Activated naive CD8-positive, alpha-beta T cell treated with anti-CD3 and anti-CD28 coated beads, Interleukin-2, amount 10 ng/mL, durations not matched to agents 7 days and 5 days (primary cell): Measurements from ENCODE around the gene VAV1. TPM values are rescaled to one million over a fixed set of nuclear protein-coding genes. Genes with fewer than 3 reads are reported as not detected.
"Not testable (repeated sequence)": the region's sequence is repeated elsewhere in the genome, so short reads cannot be mapped to it uniquely, and the experiment has no call there.

Experiments used
- ATAC-seq: fragments of 150-1000 bp; cut with Tn5 transposase; one replicate; pipeline ENCODE4 v1.10.0; 2021; ENCODE audit warnings: low read depth, moderate library complexity
- POLR2A ChIA-PET: fragments of 350-600 bp; sonication (Branson Sonifier 250); formaldehyde crosslinking; loops from one replicate; lab custom pipeline; 2021; ENCODE audit warnings: antibody characterized with exemption; lab: Charles Lee
- DNase-seq: peaks from one replicate; pipeline ENCODE4 v3.0.0; 2021
- H3K27ac Mint-ChIP-seq: one replicate; pipeline ENCODE4 v1.8.0; 2022; ENCODE audit warnings: mild to moderate bottlenecking, mixed read lengths
- H3K27me3 Mint-ChIP-seq: one replicate; pipeline ENCODE4 v1.8.0; 2022; ENCODE audit warnings: mild to moderate bottlenecking, moderate library complexity, mixed read lengths
- H3K36me3 Mint-ChIP-seq: one replicate; pipeline ENCODE4 v1.8.0; 2021; ENCODE audit warnings: mild to moderate bottlenecking, mixed read lengths
- H3K4me1 Mint-ChIP-seq: one replicate; pipeline ENCODE4 v1.8.0; 2021; ENCODE audit warnings: mixed read lengths
- H3K4me3 Mint-ChIP-seq: one replicate; pipeline ENCODE4 v1.8.0; 2022; ENCODE audit warnings: mild to moderate bottlenecking, moderate library complexity, mixed read lengths
- H3K9me3 Mint-ChIP-seq: one replicate; pipeline ENCODE4 v1.8.0; 2021; ENCODE audit warnings: mixed read lengths
- total RNA-seq, 2 experiments: library from RNA; stranded (reverse); gene quantifications; one replicate each; pipeline ENCODE4 v1.2.3, GENCODE V29; 2021

VAV1 gene
- total RNA-seq, 2 experiments from 2014 or later = 108 to 113 TPM

DNA sequence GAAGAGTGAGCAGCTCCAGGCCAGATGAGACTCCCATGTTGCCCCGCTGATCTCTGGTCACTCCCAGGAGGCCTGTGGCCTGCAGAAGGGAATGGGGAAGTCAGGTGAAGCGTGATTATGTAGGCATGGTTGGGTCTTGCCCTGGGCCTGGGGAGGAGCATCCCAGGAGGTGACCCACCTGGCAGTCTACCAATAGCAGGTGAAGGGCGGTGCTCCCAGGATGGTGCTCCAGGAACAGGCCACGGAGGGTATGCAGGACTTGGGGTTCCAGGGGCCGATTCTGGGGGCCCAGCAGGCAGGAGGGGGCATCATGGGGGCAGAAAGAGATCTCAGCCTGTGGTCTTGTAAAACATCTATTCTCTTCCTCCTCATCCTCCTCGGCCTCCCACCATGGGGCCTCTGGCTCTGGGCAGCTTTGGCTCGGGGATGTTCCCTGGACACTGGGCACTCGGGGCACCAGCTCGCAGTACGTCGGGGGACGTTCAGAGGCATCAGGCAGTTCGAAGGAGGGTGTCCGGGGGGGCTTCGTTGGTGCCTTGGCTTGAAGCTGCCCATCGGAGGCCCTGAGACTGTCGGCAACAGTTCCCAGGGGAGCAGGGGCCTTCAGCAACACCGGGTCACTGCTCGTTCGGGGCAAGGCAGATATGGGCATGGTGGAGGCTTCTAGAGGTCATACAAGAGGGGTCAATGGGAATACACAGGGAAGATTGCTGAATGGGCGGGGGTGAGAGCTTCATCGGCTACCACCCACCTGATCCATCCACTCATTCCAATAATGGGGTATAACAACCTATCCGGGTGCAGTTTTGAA lies 17.6 kb upstream of the VAV1 start:
- POLR2A ChIA-PET = interaction anchor here (1.2 kb wide), 1 partner anchor 11 kb away, joined by 3 read pairs; no protein-coding TSS in a partner anchor
- DNase-seq (no peak), ATAC-seq (no peak)
- H3K4me3 Mint-ChIP-seq = no peak overlapping the region
- peaks cover 16% of the 10 kb centered on the region for H3K4me1 Mint-ChIP-seq
- H3K9me3 Mint-ChIP-seq = no peaks in the 10 kb centered on the region
- H3K36me3 Mint-ChIP-seq = peaks cover 26% of the 10 kb centered on the region
- H3K27me3 Mint-ChIP-seq = no peaks in the 10 kb centered on the region
- H3K27ac Mint-ChIP-seq = peak overlapping the region; percentile 30

DNA sequence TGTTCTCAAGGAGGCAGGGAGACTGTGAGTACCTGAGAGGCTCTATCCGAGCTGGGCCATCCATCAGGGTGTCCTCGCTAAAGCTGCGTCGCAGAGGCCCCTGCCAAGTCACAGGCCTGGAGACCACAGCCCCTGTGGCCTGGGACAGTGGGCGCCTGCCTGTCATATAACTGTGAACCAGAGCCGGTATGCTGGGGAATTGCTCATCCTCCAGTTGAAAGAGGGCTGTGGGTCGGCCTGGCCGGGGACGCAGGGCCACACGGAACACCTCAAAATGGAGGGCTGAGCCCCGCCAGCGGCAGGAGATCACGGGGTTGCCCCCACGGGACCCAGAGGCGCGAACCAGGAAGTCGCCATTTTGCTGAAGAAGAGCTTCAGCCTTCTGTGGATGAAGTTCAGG lies 11.9 kb upstream of the VAV1 start:
- peaks cover 23% of the 10 kb centered on the region for H3K36me3 Mint-ChIP-seq
- no peak overlapping the region for H3K4me3 Mint-ChIP-seq
- peaks cover 11% of the 10 kb centered on the region for H3K4me1 Mint-ChIP-seq
- no peak for DNase-seq
- no peaks in the 10 kb centered on the region for H3K9me3 Mint-ChIP-seq
- POLR2A ChIA-PET = interaction anchor here (0.7 to 1.8 kb wide), 3 partner anchors 12 to 23 kb away, joined by 3 to 8 read pairs (median 4); partner anchors contain the start of genes GPR108 and VAV1
- H3K27ac Mint-ChIP-seq = no peak overlapping the region
- H3K27me3 Mint-ChIP-seq = no peaks in the 10 kb centered on the region
- ATAC-seq = no peak

DNA sequence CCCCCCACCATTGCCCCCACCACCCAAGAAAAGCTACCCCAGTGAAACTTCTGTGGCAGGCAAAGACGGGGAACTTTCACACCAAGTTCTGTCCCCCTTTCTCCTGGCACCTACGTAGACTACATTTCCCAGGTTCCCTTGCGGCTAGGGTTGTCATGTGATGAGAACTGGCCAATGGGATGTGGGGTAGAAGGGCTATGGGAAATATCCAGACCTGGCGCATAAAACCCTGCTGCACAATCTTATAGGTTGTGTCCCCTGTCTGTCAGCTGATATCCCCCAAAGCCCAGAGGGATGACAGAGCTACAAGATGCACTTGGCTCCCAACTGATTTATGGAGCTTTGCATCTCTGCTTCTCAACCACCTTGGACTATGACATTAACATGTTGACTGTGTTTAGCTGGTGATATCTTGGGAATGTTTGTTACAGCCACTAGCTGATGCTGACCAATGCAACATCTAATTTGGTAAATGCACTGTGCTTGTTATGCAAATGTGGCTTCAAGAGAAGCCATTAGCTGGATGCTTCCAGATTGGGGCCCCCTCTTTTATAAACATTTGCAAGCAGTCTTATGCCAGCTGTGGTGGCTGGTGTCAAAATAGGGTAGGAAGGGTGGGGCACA lies 11.3 kb upstream of the VAV1 start:
- ATAC-seq (no peak), DNase-seq (no peak)
- H3K9me3 Mint-ChIP-seq = no peaks in the 10 kb centered on the region
- POLR2A ChIA-PET = interaction anchor here (0.7 to 1.8 kb wide), 3 partner anchors 12 to 23 kb away, joined by 3 to 8 read pairs (median 4); partner anchors contain the start of genes GPR108 and VAV1
- peaks cover 23% of the 10 kb centered on the region for H3K36me3 Mint-ChIP-seq
- no peak overlapping the region for H3K27ac Mint-ChIP-seq
- no peak overlapping the region for H3K4me3 Mint-ChIP-seq
- peaks cover 16% of the 10 kb centered on the region for H3K4me1 Mint-ChIP-seq
- no peaks in the 10 kb centered on the region for H3K27me3 Mint-ChIP-seq

DNA sequence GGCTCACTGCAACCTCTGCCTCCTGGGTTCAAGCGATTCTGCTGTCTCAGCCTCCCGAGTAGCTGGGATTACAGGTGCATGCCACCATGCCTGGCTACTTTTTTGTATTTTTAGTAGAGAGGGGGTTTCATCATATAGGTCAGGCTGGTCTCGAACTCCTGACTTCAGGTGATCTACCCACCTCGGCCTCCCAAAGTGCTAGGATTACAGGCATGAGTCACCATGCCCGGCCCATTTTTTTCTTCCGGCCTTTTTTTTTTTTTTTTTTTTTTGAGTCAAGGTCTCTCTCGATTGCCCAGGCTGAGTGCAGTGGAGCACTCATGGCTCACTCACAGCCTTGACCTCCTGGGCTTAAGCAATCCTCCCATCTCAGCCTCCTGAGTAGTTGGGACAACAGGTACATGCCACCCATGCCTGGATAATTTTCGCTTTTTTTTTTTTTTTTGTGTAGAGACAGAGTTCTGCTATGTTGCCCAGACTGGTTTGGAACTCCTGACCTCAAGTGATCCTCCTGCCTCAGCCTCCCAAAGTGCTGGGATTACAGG lies 10.2 kb upstream of the VAV1 start:
- not testable (repeated sequence) for H3K9me3 Mint-ChIP-seq, H3K27me3 Mint-ChIP-seq, H3K4me3 Mint-ChIP-seq, ATAC-seq, H3K27ac Mint-ChIP-seq, DNase-seq
- Mint-ChIP-seq H3K36me3 (peaks cover 23% of the 10 kb centered on the region), H3K4me1 (peaks cover 21% of the 10 kb centered on the region)
- POLR2A ChIA-PET = interaction anchor here (1.8 kb wide), 1 partner anchor 10 kb away, joined by 8 read pairs; the partner anchor contains the start of gene VAV1

DNA sequence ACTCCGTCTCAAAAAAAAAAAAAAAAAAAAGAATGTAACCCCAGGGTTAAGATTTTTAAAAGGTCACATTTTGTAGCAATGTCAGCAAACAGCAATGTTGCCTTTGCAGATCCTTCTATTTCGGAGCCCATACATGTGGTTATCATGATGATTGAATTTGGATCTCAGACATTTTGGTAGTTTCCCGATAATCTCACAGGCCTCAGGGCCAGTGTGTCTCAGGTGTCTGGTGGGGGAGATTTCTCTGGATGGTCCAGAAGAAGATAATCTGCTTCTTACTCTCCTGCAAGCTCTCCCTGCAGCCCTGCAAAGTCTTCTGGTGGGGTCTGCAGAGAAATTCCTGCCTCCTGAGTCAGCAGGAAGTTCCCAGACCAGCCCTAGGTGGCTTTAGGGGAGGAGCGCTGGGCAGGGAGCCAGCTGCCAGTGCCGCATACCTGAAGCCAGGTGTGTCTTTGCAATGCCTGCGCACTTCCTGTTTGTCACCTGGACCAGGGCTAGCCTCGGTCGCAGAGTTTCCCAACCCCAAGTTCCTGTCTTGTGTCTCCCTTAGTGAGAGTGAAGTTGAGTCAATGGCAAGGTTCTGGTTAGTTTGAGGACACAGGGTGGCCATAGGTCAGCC lies 6.7 kb upstream of the VAV1 start:
- Mint-ChIP-seq H3K9me3 (no peaks in the 10 kb centered on the region), H3K4me1 (peaks cover 33% of the 10 kb centered on the region), H3K4me3 (peak overlapping the region; percentile 92), H3K36me3 (peaks cover 14% of the 10 kb centered on the region), H3K27me3 (no peaks in the 10 kb centered on the region), H3K27ac (peak overlapping the region; percentile 93)
- POLR2A ChIA-PET = interaction anchor here (3.3 kb wide), 1 partner anchor 35 kb away, joined by 13 read pairs; no protein-coding TSS in a partner anchor
- DNase-seq = no peak
- no peak for ATAC-seq

DNA sequence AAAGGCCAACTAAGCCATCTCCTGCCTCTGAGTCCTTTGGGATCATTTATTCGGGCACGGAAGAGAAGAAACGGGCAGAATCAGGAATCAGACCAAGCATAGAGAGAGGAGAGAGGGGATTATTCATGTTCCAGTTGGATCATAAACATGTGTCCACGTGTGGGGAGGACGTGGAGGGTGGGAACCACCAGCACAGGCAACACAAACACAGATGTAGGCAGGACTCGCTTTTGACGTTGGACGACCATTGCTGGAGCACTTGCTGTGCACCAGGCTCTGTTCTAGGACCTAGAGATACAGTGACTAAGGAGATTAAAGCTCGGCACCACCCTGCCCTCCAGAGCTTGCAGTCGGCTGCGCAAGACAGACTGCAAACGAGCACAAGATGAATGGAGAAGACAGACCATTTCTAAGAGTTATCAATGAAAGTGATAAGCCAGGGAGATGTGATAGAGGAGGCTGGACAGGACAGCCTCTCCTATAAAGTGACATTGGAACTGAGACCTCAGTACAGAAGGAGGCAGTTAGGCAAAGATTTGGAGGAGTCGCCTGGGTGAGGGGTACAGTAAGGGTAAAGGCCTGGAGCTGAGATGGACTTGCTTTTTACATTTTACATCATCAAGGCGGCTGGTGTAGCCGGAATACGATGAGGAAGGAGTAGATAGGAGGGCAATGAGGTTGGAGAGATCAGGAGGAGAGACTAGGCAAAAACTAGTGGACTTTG lies 6.0 kb upstream of the VAV1 start:
- Mint-ChIP-seq H3K36me3 (peaks cover 8% of the 10 kb centered on the region), H3K4me3 (peak overlapping the region; percentile 92), H3K4me1 (peaks cover 33% of the 10 kb centered on the region), H3K27me3 (no peaks in the 10 kb centered on the region), H3K9me3 (no peaks in the 10 kb centered on the region), H3K27ac (peak overlapping the region; percentile 93)
- POLR2A ChIA-PET = interaction anchor here (2.0 to 3.3 kb wide), 2 partner anchors 29 to 35 kb away, joined by 10 to 13 read pairs; partner anchors contain the start of gene GPR108
- ATAC-seq (no peak), DNase-seq (no peak)

DNA sequence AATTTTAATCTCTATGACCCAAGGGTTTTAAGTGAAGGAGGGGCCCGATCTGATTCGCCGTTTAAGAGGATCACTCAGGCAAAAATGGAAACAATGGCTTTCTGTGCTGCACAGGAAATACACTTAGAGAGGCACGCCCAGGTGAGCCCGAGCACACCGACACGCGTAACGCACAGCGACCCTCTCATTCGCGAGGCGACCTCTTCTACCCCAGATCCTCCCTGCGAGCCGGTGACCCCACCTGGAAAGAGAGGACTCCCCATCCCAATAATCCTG lies 5.5 kb upstream of the VAV1 start:
- Mint-ChIP-seq H3K9me3 (no peaks in the 10 kb centered on the region), H3K27me3 (no peaks in the 10 kb centered on the region), H3K36me3 (peaks cover 6% of the 10 kb centered on the region), H3K27ac (peak overlapping the region; percentile 93), H3K4me1 (peaks cover 38% of the 10 kb centered on the region), H3K4me3 (peak overlapping the region; percentile 92)
- peak; percentile 62 for ATAC-seq
- no peak for DNase-seq
- POLR2A ChIA-PET = interaction anchor here (0.7 to 3.3 kb wide), 3 partner anchors 29 to 249 kb away, joined by 3 to 13 read pairs (median 10); partner anchors contain the start of gene GPR108

DNA sequence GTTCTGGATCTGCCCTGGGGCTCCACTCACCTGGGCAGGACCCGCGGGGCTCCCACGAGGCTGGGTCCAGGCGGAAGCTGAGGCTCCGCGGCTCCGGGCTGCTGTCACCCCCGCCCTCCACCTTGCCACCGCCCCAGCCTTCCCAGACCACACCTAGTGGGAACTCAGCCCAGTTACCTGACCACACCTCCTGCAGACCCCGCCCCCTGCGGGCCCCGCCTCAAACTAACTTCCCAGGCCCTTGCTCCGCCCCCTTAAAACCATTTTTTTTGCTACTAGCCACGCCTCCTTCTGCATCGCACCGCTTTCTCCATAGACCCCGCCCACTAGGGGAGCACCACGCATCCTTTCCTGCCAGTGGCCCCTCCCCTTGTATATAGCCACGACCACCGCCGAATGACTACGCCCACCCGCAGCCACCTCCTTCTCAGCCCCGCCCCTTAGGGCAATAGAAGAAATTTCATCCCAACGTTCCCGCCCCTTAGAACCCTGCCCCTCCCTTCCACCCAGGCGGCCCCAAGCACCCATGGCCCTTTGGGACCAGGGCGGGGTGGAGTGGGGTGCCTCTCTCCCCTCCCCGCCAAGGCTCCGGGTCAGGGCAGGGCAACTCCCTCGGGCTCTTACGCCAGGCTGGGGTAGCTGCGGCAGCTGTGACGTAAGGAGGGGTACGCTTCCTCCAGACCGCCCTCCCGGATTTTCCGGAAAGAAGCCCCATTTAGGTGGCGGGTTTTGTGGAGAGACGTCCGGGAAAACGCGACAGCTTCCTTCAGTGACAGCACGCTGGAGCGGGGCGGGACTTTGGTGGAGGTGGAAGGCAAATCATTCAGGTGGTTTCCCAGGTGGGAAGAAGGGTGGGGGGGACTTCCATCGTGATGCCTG lies 4.9 kb upstream of the VAV1 start, which contains the start of gene SH2D3A:
SH2D3A (minus strand) TSS at position 79 of the 879 bp plus-strand sequence. CDS start 3,687 bp downstream, outside the sequence.
- no peaks in the 10 kb centered on the region for H3K27me3 Mint-ChIP-seq
- peaks cover 3% of the 10 kb centered on the region for H3K36me3 Mint-ChIP-seq
- ATAC-seq (peak; percentile 73), DNase-seq (peak; percentile 95)
- peak within 1 kb of the TSS; percentile 93 for H3K27ac Mint-ChIP-seq
- no peaks in the 10 kb centered on the region for H3K9me3 Mint-ChIP-seq
- POLR2A ChIA-PET = interaction anchor here (0.5 to 3.3 kb wide), 7 partner anchors 30 to 250 kb away, joined by 3 to 13 read pairs (median 4); partner anchors contain the start of gene GPR108
- peak within 1 kb of the TSS; percentile 92 for H3K4me3 Mint-ChIP-seq
- H3K4me1 Mint-ChIP-seq = peaks cover 42% of the 10 kb centered on the region

DNA sequence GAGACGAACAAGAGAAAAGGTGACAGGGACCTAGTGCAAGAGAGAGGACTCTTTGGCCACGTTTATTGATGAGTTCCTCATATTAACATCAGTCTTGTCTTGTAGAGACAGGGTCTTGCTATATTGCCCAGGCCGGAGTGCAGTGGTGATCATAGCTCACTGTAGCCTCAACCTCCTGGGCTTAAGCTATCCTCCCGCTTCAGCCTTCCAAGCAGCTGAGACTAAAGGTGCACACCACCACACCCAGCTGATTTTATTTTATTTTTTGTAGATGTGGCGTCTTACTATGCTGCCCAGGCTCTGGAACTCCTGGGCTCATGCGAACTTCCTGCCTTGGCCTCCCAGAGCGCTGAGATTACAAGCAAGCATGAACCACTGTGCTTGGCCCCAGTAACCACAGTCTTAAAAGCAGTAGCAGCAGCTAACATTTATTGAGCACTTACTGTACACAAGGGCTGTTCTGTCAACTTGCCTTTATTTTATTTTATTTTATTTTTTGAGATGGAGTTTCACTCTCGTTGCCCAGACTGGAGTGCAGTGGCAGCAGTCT lies 4.2 kb upstream of the VAV1 start:
- peaks cover 42% of the 10 kb centered on the region for H3K4me1 Mint-ChIP-seq

DNA sequence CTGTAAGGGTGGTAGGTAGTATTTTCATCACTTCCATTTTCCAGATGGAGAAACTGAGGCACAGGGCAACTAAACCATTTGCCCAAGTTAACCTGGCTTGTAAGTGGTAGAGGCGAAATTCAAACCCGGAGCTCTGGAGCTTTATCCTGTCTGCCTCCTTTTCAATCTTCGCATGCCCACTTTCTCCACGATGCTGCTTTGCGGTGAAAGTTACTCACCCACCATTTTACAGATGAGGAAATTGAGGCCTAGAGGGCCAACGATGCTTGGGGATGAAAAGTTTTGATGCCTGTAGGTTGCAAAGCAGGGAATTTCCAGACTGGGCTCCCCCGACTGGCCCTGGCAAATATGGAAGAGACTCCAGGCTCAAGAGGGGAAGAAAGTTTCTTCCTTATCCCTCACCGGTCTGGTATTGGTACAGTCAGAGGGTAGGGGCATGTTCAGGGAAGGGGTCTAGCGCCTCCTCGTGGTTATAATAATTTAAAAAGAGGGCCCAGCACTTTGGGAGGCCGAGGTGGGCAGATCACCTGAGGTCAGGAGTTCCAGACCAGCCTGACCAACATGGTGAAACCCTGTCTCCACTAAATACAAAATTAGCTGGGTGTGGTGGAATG lies 3.4 kb upstream of the VAV1 start:
- Mint-ChIP-seq H3K4me1 (peaks cover 44% of the 10 kb centered on the region), H3K36me3 (peaks cover 8% of the 10 kb centered on the region), H3K9me3 (no peaks in the 10 kb centered on the region), H3K4me3 (no peak overlapping the region), H3K27me3 (no peaks in the 10 kb centered on the region), H3K27ac (peak overlapping the region; percentile 54)
- DNase-seq (no peak), ATAC-seq (no peak)
- POLR2A ChIA-PET = interaction anchor here (0.5 to 6.8 kb wide), 4 partner anchors 32 to 291 kb away, joined by 4 to 88 read pairs (median 10); no protein-coding TSS in a partner anchor

More for the DNA sequence above, 4.2 kb upstream of the VAV1 start:
- H3K27ac Mint-ChIP-seq = peak overlapping the region; percentile 93
- H3K9me3 Mint-ChIP-seq = no peaks in the 10 kb centered on the region
- H3K36me3 Mint-ChIP-seq = peaks cover 2% of the 10 kb centered on the region
- H3K4me3 Mint-ChIP-seq = peak overlapping the region; percentile 92
- H3K27me3 Mint-ChIP-seq = no peaks in the 10 kb centered on the region
- ATAC-seq (no peak), DNase-seq (no peak)
- POLR2A ChIA-PET = interaction anchor here (0.7 to 3.3 kb wide), 5 partner anchors 30 to 105 kb away, joined by 3 to 13 read pairs (median 6); partner anchors contain the start of gene GPR108

DNA sequence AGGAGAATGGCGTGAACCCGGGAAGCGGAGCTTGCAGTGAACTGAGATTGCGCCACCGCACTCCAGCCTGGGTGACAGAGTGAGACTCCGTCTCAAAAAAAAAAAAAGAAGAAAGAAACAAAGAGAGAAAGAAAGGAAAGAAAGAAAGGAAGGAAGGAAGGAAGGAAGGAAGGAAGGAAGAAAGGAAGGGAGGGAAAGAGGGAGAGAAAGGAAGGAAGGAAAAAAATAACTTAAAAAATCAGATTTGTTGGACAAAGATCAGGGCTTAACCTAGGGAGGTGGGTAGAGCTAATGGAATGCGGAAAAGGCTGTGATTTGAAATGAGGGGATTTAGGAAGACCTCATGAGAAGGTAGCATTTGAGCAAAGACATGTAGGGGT lies 870 bp upstream of the VAV1 start:
- not testable (repeated sequence) for H3K27me3 Mint-ChIP-seq, H3K9me3 Mint-ChIP-seq, DNase-seq, ATAC-seq
- POLR2A ChIA-PET = interaction anchor here (0.8 to 6.8 kb wide), 7 partner anchors 19 to 411 kb away, joined by 3 to 88 read pairs (median 6); partner anchors contain the start of genes CLPP, GPR108 and TNFSF14
- H3K27ac Mint-ChIP-seq = peak overlapping the region; percentile 93
- peaks cover 45% of the 10 kb centered on the region for H3K4me1 Mint-ChIP-seq
- H3K36me3 Mint-ChIP-seq = peaks cover 24% of the 10 kb centered on the region
- peak overlapping the region; percentile 53 for H3K4me3 Mint-ChIP-seq
